ENCODE results near the gene SLC6A16.
"Not testable (repeated sequence)": the region's sequence is repeated elsewhere in the genome, so short reads cannot be mapped to it uniquely, and the experiment has no call there.

Gene SLC6A16

GRCh38 chr19:49333811-49334288, 8.9 kb upstream of the SLC6A16 start:
- Histone ChIP-seq H3K36me3 (ENCODE audit: control insufficient read depth, insufficient read depth, low read length) (peaks cover 2% of the 10 kb centered on the region), H3K4me3 (ENCODE audit: low read length) (peak overlapping the region; percentile 4), H3K4me1 (ENCODE audit: control insufficient read depth, insufficient read depth, low read length) (no peaks in the 10 kb centered on the region), H3K27ac (ENCODE audit: low read depth, low read length) (no peak overlapping the region), H3K9ac (ENCODE audit: low read length) (no peak overlapping the region), H3K27me3 (ENCODE audit: control insufficient read depth, insufficient read depth, low read length) (no peaks in the 10 kb centered on the region)

- no peaks in the 10 kb centered on the region for H3K27me3 ChIP-seq (ENCODE audit: control insufficient read depth, insufficient read depth, low read length)
- H3K4me3 ChIP-seq (ENCODE audit: low read length) = peak overlapping the region; percentile 4
- no peaks in the 10 kb centered on the region for H3K4me1 ChIP-seq (ENCODE audit: control insufficient read depth, insufficient read depth, low read length)
- H3K36me3 ChIP-seq (ENCODE audit: control insufficient read depth, insufficient read depth, low read length) = peaks cover 2% of the 10 kb centered on the region
- H3K27ac ChIP-seq (ENCODE audit: low read depth, low read length) = no peak overlapping the region
- no peak overlapping the region for H3K9ac ChIP-seq (ENCODE audit: low read length)
Observed at GRCh38 chr19:49333418-49333805, 8.4 kb upstream of the SLC6A16 start.

GRCh38 chr19:49332691-49333417, 7.9 kb upstream of the SLC6A16 start:
- H3K9ac ChIP-seq (ENCODE audit: low read length); H3K36me3 ChIP-seq (ENCODE audit: control insufficient read depth, insufficient read depth, low read length); H3K27me3 ChIP-seq (ENCODE audit: control insufficient read depth, insufficient read depth, low read length); H3K27ac ChIP-seq (ENCODE audit: low read depth, low read length); H3K4me3 ChIP-seq (ENCODE audit: low read length); H3K4me1 ChIP-seq (ENCODE audit: control insufficient read depth, insufficient read depth, low read length): not testable (repeated sequence)

- Histone ChIP-seq H3K27ac (ENCODE audit: low read depth, low read length) (no peak overlapping the region), H3K4me1 (ENCODE audit: control insufficient read depth, insufficient read depth, low read length) (no peaks in the 10 kb centered on the region), H3K4me3 (ENCODE audit: low read length) (no peak overlapping the region), H3K36me3 (ENCODE audit: control insufficient read depth, insufficient read depth, low read length) (peaks cover 2% of the 10 kb centered on the region), H3K27me3 (ENCODE audit: control insufficient read depth, insufficient read depth, low read length) (no peaks in the 10 kb centered on the region), H3K9ac (ENCODE audit: low read length) (no peak overlapping the region)
Observed at GRCh38 chr19:49331616-49332055, 6.6 kb upstream of the SLC6A16 start.

- H3K4me1 ChIP-seq (ENCODE audit: control insufficient read depth, insufficient read depth, low read length); H3K27ac ChIP-seq (ENCODE audit: low read depth, low read length); H3K9ac ChIP-seq (ENCODE audit: low read length); H3K27me3 ChIP-seq (ENCODE audit: control insufficient read depth, insufficient read depth, low read length); H3K36me3 ChIP-seq (ENCODE audit: control insufficient read depth, insufficient read depth, low read length); H3K4me3 ChIP-seq (ENCODE audit: low read length): not testable (repeated sequence)
Observed at GRCh38 chr19:49331187-49331586, 6.2 kb upstream of the SLC6A16 start.

GRCh38 chr19:49328741-49329140, 3.8 kb upstream of the SLC6A16 start:
- H3K4me1 ChIP-seq (ENCODE audit: control insufficient read depth, insufficient read depth, low read length) = no peaks in the 10 kb centered on the region
- peaks cover 2% of the 10 kb centered on the region for H3K36me3 ChIP-seq (ENCODE audit: control insufficient read depth, insufficient read depth, low read length)
- no peak overlapping the region for H3K27ac ChIP-seq (ENCODE audit: low read depth, low read length)

GRCh38 chr19:49327878-49328544, 3.0 kb upstream of the SLC6A16 start:
- no peaks in the 10 kb centered on the region for H3K27me3 ChIP-seq (ENCODE audit: control insufficient read depth, insufficient read depth, low read length)
- H3K36me3 ChIP-seq (ENCODE audit: control insufficient read depth, insufficient read depth, low read length) = peaks cover 2% of the 10 kb centered on the region
- H3K27ac ChIP-seq (ENCODE audit: low read depth, low read length) = no peak overlapping the region
- no peaks in the 10 kb centered on the region for H3K4me1 ChIP-seq (ENCODE audit: control insufficient read depth, insufficient read depth, low read length)
- H3K4me3 ChIP-seq (ENCODE audit: low read length) = no peak overlapping the region
- no peak overlapping the region for H3K9ac ChIP-seq (ENCODE audit: low read length)

More at GRCh38 chr19:49328741-49329140, 3.8 kb upstream of the SLC6A16 start:
- Histone ChIP-seq H3K4me3 (ENCODE audit: low read length) (no peak overlapping the region), H3K27me3 (ENCODE audit: control insufficient read depth, insufficient read depth, low read length) (no peaks in the 10 kb centered on the region), H3K9ac (ENCODE audit: low read length) (no peak overlapping the region)

GRCh38 chr19:49326165-49326704, 1.2 kb upstream of the SLC6A16 start:
- Histone ChIP-seq H3K4me1 (ENCODE audit: control insufficient read depth, insufficient read depth, low read length) (no peaks in the 10 kb centered on the region), H3K27me3 (ENCODE audit: control insufficient read depth, insufficient read depth, low read length) (no peaks in the 10 kb centered on the region), H3K4me3 (ENCODE audit: low read length) (no peak overlapping the region), H3K36me3 (ENCODE audit: control insufficient read depth, insufficient read depth, low read length) (peaks cover 2% of the 10 kb centered on the region), H3K27ac (ENCODE audit: low read depth, low read length) (no peak overlapping the region), H3K9ac (ENCODE audit: low read length) (no peak overlapping the region)

- H3K9ac ChIP-seq (ENCODE audit: low read length); H3K27ac ChIP-seq (ENCODE audit: low read depth, low read length); H3K36me3 ChIP-seq (ENCODE audit: control insufficient read depth, insufficient read depth, low read length); H3K4me3 ChIP-seq (ENCODE audit: low read length); H3K4me1 ChIP-seq (ENCODE audit: control insufficient read depth, insufficient read depth, low read length); H3K27me3 ChIP-seq (ENCODE audit: control insufficient read depth, insufficient read depth, low read length): not testable (repeated sequence)
Observed at GRCh38 chr19:49325756-49326155, 765 bp upstream of the SLC6A16 start.

- no peak overlapping the region for H3K27ac ChIP-seq (ENCODE audit: low read depth, low read length)
- no peaks in the 10 kb centered on the region for H3K4me1 ChIP-seq (ENCODE audit: control insufficient read depth, insufficient read depth, low read length)
- no peaks in the 10 kb centered on the region for H3K27me3 ChIP-seq (ENCODE audit: control insufficient read depth, insufficient read depth, low read length)
- H3K4me3 ChIP-seq (ENCODE audit: low read length) = no peak overlapping the region
- H3K9ac ChIP-seq (ENCODE audit: low read length) = no peak overlapping the region
- no peaks in the 10 kb centered on the region for H3K36me3 ChIP-seq (ENCODE audit: control insufficient read depth, insufficient read depth, low read length)
Observed at GRCh38 chr19:49318296-49318695, 6.7 kb downstream of the SLC6A16 start.

GRCh38 chr19:49316284-49316683, 8.7 kb downstream of the SLC6A16 start:
- H3K27ac ChIP-seq (ENCODE audit: low read depth, low read length) = no peak overlapping the region
- no peaks in the 10 kb centered on the region for H3K36me3 ChIP-seq (ENCODE audit: control insufficient read depth, insufficient read depth, low read length)
- H3K4me1 ChIP-seq (ENCODE audit: control insufficient read depth, insufficient read depth, low read length) = no peaks in the 10 kb centered on the region
- H3K27me3 ChIP-seq (ENCODE audit: control insufficient read depth, insufficient read depth, low read length) = no peaks in the 10 kb centered on the region
- no peak overlapping the region for H3K9ac ChIP-seq (ENCODE audit: low read length)
- no peak overlapping the region for H3K4me3 ChIP-seq (ENCODE audit: low read length)

GRCh38 chr19:49315111-49315510, 9.9 kb downstream of the SLC6A16 start:
- Histone ChIP-seq H3K4me1 (ENCODE audit: control insufficient read depth, insufficient read depth, low read length) (no peaks in the 10 kb centered on the region), H3K9ac (ENCODE audit: low read length) (no peak overlapping the region)

More at GRCh38 chr19:49315111-49315510, 9.9 kb downstream of the SLC6A16 start:
- H3K4me3 ChIP-seq (ENCODE audit: low read length) = no peak overlapping the region
- H3K27me3 ChIP-seq (ENCODE audit: control insufficient read depth, insufficient read depth, low read length) = no peaks in the 10 kb centered on the region
- no peaks in the 10 kb centered on the region for H3K36me3 ChIP-seq (ENCODE audit: control insufficient read depth, insufficient read depth, low read length)
- H3K27ac ChIP-seq (ENCODE audit: low read depth, low read length) = no peak overlapping the region

Measured in rectal smooth muscle tissue (tissue), 1 donor.